Measurements from ENCODE around the gene TRIM65. TPM values are rescaled to one million over a fixed set of nuclear protein-coding genes. Genes with fewer than 3 reads are reported as not detected.

The TRIM65 gene
- total and polyA plus RNA-seq, 10 of the 15 experiments (the other 5 are each of a cell fraction or from before 2014, with no cell fraction given) = 1.4 to 26.0 (median 10.8) TPM

DNA sequence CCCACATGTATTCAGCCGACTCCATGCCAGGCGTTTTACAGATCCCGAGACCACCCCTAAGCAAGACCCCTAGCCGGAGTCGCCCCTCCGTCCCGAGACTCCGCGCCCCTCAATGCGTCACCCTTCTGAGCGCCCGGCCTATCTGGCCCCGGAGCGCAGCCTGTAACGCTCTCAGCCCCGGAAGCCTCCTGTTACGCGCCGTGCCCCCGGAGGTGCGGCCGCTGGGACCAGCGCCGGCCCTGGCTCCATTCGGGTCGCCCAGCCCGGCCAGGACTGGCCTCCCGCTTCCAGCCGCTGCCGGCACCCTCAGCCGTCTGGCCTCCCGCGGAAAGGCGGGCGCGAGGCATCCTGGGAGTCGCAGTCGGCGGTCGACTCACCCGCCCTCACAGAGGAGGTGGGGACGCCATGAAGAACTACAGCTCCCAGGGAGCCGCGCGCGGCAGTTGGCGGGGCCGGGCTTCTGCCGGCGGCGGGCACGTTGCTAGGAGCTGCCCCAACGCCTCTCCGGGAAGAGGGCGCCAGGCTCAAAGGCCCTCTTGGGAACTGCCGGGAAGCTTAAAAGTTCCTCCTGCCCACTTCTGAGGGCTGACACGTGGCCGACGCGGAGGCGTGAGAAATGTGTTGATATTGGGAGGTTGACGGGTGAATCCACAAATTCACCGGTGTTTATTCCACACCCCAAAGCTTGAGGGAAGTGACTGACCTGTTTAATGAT lies 44.1 kb upstream of the TRIM65 start, which contains the start of gene FBF1 (continued):
- TF ChIP-seq ZNF687 (IDR thresholded peaks at IDR 0.05) (no peak), IKZF1 (conservative IDR thresholded peaks at IDR 0.05) (peak; percentile 92), RB1 (IDR thresholded peaks at IDR 0.05; ENCODE audit: borderline replicate concordance) (peak; percentile 92; the same call in 1 of the 2 replicates), CREM (IDR thresholded peaks at IDR 0.05; ENCODE audit: low read depth) (peak; percentile 68; the same call in 1 of the 2 replicates), CBX5 (IDR thresholded peaks at IDR 0.05; ENCODE audit: low read depth) (no peak), JUNB (IDR thresholded peaks at IDR 0.05) (no peak), NR2C1 (IDR thresholded peaks at IDR 0.05) (peak; percentile 8; the same call in 1 of the 2 replicates), CBFB (IDR thresholded peaks at IDR 0.05; ENCODE audit: low read depth) (no peak), EED (IDR thresholded peaks at IDR 0.05; ENCODE audit: low read depth) (peak; percentile 21; the same call in 1 of the 2 replicates), RUNX3 (IDR thresholded peaks at IDR 0.05; ENCODE audit: low read length) (no peak), ZBED1 (IDR thresholded peaks at IDR 0.05; ENCODE audit: borderline replicate concordance) (no peak), YY1 (IDR thresholded peaks at IDR 0.05; ENCODE audit: low read depth, low read length) (peak; percentile 86), ZNF217 (IDR thresholded peaks at IDR 0.05) (no peak), NR2F1 (conservative IDR thresholded peaks at IDR 0.05) (no peak), SMARCA5 (IDR thresholded peaks at IDR 0.05) (no peak), ZZZ3 (IDR thresholded peaks at IDR 0.05; ENCODE audit: control insufficient read depth, insufficient read length, low read depth) (no peak)
- TF ChIP-seq, protein P1, sequence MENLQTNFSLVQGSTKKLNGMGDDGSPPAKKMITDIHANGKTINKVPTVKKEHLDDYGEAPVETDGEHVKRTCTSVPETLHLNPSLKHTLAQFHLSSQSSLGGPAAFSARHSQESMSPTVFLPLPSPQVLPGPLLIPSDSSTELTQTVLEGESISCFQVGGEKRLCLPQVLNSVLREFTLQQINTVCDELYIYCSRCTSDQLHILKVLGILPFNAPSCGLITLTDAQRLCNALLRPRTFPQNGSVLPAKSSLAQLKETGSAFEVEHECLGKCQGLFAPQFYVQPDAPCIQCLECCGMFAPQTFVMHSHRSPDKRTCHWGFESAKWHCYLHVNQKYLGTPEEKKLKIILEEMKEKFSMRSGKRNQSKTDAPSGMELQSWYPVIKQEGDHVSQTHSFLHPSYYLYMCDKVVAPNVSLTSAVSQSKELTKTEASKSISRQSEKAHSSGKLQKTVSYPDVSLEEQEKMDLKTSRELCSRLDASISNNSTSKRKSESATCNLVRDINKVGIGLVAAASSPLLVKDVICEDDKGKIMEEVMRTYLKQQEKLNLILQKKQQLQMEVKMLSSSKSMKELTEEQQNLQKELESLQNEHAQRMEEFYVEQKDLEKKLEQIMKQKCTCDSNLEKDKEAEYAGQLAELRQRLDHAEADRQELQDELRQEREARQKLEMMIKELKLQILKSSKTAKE (IDR thresholded peaks at IDR 0.05; ENCODE audit: low read depth, poor library complexity, severe bottlenecking) = no peak
- TF ChIP-seq, protein P2, sequence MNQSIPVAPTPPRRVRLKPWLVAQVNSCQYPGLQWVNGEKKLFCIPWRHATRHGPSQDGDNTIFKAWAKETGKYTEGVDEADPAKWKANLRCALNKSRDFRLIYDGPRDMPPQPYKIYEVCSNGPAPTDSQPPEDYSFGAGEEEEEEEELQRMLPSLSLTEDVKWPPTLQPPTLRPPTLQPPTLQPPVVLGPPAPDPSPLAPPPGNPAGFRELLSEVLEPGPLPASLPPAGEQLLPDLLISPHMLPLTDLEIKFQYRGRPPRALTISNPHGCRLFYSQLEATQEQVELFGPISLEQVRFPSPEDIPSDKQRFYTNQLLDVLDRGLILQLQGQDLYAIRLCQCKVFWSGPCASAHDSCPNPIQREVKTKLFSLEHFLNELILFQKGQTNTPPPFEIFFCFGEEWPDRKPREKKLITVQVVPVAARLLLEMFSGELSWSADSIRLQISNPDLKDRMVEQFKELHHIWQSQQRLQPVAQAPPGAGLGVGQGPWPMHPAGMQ (IDR thresholded peaks at IDR 0.05; ENCODE audit: borderline replicate concordance) = no peak
- TF ChIP-seq, protein P3, sequence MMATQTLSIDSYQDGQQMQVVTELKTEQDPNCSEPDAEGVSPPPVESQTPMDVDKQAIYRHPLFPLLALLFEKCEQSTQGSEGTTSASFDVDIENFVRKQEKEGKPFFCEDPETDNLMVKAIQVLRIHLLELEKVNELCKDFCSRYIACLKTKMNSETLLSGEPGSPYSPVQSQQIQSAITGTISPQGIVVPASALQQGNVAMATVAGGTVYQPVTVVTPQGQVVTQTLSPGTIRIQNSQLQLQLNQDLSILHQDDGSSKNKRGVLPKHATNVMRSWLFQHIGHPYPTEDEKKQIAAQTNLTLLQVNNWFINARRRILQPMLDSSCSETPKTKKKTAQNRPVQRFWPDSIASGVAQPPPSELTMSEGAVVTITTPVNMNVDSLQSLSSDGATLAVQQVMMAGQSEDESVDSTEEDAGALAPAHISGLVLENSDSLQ (IDR thresholded peaks at IDR 0.05) = peak; percentile 31; the same call in 1 of the 2 replicates

Data from GM12878 (cell line).